TTC549 (cell line): ENCODE results near the gene PTPRN2.
"Not testable (repeated sequence)": the region's sequence is repeated elsewhere in the genome, so short reads cannot be mapped to it uniquely, and the experiment has no call there.

Experiments
- FAIRE-seq: peaks from 2 replicates; lab custom pipeline; 2012; peaks lifted over from hg19 to GRCh38; lab: Jason Lieb, UNC

The PTPRN2 gene

DNA sequence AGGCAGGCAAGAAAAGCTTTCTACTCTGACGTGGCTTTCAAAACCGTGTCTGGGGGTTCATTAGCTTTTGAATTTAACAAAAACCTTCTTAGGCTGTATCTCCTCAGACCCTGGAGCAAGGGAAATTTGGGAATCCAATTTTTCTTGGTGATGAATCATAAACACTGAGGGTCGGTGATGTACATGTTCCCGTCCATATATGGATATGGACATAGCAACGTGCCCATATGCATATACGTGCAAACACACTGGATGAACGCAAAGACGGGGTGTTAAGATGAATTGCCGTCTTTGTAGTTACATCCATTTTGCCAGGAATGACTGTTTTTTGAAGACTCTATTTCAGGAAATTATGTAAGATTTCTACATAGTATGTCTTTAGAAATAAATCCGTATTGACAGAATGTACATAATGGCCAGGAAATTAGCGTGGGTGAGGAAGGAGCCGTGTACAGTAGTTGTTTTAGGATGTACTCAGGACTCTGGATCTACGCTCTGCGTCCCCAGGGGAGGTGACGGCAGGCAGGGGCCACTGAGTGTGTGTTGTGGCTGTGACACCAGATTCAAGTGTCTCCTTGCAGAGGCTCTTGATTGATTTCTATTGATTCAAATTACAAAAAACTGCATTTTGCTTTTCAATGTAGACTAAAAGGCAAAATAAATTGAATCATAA, 1012.6 kb downstream of the PTPRN2 start:
- no peak for FAIRE-seq

DNA sequence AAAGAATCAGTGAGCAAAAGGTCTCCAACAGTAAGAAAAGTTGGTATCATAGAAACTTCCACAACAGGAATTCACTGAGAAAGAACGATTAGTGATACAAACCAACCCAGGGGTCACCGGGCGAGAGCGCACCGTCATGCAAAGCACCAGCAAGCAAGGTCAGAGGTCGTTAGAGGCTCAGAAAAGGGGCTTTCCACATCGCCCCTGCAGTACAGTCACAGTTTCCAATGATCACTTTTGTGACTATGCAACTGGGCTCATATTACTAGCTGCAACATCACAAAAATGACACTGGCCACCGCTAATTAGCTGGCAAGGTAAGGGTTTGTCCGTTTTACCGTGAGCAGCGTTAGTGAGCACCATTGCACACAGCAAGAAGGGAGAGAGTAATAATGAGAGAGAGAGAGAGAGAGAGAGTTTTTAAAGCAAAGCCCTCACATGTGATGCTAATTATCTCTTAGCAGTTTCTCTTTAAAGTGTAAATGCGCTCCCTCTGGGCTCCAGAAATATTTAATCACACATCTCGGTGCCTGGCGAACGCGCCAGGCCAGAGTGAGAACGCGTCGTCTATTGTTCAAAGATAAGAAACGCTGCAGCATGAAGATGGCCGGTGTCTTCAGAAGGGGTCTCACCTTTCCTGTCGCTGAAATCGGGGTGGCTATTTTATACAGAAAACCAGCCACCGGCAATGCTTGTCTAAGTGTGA, 1013.4 kb downstream of the PTPRN2 start:
- FAIRE-seq, result no peak

DNA sequence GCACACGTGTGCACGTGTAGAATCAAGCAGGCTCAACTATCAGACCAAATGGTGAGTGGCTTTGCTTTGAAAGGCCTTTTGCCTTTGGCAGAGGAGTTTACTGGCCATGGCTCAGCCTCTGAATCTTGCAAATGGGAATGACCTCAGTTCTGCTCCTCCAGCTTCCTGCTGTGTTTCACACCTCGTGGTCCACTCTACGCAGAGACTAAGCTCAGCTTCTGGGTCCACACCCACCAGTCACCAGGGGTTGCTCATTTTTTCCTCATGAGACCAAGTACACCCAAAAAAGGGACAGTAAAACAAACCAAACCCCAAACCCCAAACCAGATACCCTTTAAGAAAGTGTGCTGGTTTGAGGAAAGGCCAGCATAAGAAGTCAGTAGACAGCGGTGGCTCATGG, 1014.4 kb downstream of the PTPRN2 start:
- FAIRE-seq, result no peak

DNA sequence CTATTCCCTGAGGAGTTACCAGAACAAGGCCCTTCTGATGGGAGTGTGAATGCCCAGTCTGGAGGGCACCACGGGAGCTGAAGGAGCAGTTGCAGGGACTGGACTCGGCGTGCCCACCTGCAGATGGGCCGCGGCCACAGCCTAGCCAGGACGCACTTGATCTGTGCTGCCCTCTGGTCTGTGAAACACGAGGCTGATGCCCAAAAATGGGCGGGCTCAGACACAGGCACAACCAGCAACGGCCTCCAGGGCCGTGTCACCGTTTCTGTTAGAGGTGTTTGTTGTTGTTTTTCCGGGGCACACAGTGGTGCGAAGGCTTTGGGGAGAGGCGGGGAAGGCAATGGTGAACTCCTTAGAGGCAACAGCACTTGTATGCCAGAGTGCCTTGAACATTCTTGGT, 1015.0 kb downstream of the PTPRN2 start:
- FAIRE-seq, result no peak

DNA sequence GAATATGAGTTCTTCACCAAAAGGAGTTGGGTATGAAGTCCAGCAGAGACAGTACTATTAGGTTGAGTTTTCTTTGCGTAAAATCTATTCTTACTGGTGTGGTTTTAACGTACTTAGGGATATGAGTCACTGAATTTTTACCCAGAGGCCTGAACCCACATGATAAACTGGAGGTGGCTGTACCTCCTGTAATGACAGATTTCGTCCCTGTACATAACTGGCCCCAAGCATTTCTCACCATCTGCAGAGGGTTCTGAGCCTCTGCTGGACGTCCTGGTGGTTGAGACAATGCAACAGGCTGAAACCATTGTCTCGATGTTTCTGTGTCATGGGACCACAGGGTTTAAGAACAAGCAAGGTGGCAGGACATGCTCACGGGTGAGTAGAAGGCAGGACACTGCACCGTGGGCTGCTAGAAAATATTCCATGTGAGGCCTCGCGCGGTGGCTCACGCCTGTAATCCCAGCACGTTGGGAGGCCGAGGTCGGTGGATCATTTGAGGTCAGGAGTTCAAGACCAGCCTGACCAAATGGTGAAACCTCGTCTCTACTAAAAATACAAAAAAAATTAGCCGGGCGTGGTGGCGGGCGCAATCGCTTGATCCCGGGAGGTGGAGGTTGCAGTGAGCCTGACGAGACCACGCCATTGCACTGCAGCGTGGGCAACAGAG, 1017.0 kb downstream of the PTPRN2 start:
- FAIRE-seq, result no peak

DNA sequence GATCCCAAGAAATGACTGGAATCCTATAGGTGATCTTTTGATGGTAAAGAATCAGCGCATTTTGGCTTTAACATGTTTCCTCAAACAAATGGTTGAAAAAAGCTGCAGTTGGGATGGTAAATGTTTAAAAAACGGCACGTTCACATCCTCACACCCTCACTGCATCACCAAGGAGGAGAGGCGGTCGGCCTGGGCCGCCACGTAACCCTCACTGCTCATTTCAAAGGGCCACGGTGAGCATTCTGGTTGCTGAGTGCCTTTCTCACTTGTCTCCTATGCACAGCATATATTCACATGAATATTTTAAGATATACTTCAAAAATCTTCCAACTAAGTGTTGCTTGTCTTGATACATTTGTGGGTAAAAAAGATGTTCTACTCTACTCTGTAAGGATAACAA, 1017.7 kb downstream of the PTPRN2 start:
- no peak for FAIRE-seq

DNA sequence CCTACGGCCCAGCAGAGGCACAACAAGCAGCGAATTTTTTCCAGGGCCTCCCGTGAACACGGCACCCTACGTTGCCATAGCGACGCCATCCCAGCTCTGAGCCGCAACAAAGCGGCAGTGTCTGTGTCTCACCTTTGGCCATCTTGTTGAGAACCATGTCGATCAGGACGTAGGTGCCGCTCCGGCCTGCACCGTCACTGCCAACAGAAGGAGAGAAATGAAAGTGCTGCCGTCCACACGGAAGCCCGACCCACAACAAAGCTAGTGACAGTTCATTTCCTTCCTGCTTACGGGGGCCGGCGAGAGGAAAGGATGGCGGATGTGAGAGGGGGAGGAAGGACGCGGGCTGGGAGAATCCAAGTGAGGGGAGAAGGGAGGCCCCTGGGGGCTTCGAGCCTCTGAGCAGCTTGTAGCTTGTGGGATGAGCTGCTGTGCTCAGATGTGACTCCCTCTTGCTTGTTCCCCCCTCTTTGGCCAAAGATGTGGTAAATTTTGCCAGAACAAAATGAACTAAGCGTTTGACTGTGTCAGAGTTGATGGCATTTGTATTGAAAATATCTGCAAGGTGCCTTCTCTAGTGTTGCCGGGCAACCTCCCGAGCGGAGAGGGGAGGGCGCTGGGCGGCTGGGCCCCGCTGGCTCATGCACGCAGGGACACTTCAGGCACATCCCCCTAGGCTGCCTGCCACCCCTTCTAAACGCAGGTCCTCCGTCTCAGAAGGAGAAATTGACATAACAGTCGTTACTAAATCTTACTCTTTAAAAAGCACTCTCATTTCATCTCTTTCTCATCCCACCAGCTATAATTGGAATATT, 1018.6 kb downstream of the PTPRN2 start:
- no peak for FAIRE-seq

DNA sequence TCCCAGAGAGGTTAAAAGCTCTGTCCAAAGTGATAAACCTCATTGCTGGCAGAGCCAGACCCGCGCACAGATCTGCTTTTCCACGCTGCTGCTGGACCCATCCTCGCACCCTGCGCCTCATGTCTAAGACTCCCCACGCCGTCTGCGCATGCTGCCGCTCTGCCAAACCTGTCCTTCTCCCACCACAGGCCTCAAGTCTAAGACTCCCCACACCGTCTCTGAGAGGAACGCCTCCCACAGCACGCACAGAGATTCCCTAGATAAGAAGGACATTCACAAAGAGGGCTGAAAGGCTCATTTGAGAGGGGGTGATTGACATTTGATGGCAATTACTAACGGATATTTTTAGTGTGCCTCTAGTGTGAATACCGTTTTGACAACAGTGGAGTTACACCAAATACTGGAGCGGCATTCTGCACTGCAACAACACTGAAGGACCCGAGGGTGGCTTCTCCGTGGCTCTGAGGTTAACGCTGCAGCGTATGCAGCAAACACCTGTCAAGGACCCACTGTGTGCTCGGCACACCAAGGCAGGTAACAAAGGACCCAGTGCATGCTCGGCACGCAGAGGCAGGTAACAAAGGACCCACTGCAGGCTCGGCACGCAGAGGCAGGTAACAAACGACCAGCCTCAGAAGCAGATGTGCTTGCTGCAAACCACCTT, 1019.4 kb downstream of the PTPRN2 start:
- no peak for FAIRE-seq

DNA sequence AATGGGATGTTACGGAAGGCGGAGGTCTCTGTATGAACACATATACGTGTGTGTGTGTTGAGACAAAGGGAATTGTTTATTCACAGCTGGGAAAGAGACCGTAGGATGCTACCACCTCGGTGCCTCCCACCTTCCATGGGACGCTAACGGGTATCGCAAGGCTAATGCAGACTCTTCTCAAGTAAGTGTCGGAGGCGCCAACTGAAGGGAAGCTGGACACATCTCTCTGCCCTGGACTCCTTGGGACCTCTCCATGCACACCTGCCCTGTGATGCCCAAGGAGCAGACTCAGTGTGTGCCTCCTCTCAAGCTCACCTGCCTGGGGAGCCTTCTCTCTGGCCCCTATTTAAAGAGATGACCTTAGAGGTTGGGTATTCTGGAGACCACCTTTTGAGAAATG, 1020.0 kb downstream of the PTPRN2 start:
- no peak for FAIRE-seq

DNA sequence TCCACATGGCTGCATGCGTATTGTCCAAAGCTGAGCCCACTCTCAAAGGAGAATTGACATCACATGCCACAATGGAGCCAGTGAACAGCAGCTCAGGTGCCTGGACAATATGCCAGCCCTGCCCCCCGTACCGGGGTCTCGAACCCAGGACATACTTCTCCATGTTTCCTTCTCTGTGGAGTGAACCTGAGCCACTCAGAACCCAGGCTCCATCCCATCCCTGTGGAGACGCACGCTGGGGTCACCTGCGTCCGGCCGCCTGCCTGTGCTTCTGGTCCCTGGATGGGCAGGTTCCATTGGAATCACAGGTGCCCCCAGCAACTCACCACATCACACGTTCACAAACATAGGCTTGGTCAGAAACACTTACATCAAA, 1021.0 kb downstream of the PTPRN2 start:
- FAIRE-seq, result no peak

DNA sequence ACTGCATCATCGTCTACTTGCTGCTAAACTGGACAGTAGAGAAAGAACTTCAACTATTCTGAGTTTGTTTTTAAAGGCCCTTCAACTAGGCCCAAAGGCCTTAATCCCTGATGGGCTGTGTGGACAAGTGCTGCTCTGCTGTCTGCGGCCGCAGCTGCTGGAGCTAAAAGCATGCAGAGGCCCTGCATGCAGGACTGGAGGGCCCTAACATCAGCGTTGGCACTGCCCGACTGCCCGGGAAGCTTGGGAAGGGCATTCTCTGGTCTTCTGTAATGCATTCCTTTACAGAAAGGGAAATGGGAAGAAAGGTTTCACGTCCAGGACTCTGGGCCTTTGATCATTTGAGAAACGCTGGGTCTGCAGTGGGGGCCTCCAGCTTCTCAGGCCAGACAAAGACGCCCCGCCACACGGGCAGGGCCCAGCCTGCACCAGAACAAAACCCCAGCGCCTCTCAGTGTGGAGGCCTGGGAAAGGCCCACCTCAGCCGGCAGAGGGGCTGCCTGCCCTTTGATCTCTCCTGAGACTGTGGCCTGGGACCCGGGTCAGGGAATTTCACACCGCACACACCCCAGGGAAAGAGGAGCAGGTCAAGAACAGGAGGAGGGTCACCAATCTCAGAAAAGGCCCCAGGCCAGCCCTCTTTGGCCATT, 1021.5 kb downstream of the PTPRN2 start:
- FAIRE-seq, result no peak

DNA sequence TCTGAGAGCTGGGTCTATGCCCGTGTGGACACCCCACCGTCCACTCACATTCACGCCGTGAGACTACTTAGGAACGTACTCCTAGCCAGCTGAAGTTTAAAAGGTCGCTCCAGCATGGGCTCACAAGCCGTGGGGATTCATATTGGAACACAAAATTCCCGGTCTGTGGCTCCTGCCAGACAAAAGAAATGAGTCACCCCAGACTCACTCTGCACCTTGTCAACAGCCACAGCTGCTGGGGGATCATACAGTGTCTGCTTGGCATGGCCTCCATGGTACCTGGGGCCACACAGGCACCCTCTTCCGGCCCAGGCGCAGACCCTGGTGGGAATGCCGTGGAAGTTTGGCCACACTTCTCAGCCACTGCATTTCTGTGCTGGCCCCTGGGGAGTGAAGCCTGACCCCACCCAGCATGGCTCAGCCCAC, 1022.4 kb downstream of the PTPRN2 start:
- no peak for FAIRE-seq

DNA sequence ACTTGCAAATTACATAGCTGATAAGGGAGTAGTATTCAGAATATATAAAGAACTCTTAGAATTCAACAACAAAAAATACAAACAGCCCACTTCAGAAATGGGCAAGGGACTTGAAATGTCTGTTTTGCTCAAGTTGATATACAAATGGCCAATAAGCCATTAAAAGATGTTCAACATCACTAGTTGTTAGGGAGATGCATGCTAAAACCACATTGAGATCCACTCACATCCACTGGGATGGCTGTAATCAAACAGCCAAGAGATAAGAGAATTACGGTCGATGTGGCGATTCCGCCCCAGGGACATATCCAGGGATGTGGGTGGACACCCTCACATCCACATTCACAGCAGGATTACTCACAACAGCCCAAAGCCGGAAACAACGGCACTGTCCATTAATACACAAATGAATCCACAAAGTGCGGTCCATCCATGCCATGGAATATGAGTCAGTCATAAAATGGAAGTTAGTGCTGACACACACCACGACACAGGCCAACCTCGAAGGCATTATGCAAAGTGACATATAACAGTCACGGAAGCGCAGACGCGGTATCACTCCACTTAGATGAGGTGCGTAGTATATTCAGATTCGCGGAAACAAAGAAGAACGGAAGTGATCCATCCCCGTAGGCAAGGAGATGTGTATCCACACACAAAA, 1023.0 kb downstream of the PTPRN2 start:
- no peak for FAIRE-seq

DNA sequence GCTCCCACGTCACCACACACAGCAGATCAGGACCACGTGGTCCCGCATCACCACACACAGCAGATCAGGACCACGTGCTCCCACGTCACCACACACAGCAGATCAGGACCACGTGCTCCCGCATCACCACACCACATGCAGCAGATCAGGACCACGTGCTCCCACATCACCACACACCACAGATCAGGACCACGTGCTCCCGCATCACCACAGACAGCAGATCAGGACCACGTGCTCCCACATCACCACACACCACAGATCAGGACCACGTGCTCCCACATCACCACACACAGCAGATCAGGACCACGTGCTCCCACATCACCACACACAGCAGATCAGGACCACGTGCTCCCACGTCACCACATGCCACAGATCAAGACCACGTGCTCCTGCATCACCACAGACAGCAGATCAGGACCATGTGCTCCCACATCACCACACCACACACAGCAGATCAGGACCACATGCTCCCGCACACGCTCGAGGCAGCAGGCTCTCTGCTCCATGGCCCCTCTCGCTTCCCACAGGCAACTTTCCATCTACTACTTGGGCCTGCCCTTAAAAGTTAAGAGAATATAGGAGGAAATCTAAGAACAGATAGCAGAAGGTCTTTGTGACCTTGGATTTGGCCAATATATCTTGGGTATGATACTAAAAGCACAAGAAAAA, 1024.0 kb downstream of the PTPRN2 start:
- FAIRE-seq, result not testable (repeated sequence)

DNA sequence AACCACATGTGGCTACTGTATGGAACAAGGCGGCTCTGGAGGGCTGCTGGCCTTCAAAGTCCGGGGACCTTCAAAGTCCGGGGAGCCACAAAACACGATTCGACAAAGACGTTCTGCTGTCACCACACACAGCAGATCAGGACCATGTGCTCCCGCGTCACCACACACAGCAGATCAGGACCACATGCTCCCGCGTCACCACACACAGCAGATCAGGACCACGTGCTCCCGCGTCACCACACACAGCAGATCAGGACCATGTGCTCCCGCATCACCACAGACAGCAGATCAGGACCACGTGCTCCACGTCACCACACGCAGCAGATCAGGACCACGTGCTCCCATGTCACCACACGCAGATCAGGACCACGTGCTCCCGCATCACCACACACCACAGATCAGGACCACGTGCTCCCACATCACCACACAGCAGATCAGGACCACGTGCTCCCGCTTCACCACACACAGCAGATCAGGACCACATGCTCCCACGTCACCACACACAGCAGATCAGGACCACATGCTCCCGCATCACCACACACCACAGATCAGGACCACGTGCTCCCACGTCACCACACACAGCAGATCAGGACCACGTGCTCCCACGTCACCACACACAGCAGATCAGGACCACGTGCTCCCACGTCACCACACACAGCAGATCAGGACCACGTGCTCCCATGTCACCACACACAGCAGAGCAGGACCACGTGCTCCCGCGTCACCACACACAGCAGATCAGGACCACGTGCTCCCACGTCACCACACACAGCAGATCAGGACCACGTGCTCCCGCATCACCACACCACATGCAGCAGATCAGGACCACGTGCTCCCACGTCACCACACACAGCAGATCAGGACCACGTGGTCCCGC, 1024.9 kb downstream of the PTPRN2 start:
- FAIRE-seq, result not testable (repeated sequence)

DNA sequence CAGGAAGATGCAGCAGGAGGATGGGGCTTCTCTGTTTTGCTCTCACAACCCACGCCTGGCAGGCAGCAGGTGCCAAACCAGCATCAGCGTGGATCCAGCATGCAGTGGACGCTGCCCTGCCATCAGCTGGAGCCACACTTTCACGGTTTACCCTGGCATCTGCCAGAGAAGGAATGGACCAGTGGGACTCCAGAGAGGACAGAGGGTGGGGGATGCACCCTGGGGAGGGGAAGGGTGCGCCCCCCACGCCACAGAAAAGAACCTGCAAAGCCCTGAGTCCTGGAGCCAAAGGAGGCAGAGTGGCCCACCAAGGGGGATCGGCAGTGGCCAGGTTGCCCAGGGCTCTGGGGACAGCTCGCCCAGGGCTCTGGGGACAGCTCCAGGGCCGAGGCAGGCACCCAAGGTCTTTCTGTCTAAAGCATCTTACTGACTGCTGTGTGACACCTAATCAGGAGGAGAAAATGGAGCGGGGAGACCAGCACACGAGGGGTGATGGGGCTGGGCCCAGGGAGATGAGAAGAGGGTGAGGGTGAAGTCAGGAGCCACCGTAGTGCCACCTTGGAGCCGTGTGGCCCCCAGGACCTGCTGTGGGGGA, 1025.7 kb downstream of the PTPRN2 start:
- no peak for FAIRE-seq

DNA sequence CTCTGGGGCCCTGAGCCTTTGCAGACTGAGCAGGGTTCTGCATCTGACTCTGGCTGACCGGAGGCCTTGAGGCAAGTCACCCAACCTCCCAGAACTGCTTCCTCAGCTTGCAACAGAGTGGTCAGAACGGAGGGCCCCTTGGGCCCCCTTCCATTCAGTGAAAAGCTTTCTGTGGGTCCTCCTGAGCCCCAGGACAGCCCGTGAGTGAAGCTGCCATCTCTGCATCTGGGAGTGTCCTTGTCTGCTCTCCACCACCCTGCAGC, 1026.2 kb downstream of the PTPRN2 start:
- FAIRE-seq, result no peak

DNA sequence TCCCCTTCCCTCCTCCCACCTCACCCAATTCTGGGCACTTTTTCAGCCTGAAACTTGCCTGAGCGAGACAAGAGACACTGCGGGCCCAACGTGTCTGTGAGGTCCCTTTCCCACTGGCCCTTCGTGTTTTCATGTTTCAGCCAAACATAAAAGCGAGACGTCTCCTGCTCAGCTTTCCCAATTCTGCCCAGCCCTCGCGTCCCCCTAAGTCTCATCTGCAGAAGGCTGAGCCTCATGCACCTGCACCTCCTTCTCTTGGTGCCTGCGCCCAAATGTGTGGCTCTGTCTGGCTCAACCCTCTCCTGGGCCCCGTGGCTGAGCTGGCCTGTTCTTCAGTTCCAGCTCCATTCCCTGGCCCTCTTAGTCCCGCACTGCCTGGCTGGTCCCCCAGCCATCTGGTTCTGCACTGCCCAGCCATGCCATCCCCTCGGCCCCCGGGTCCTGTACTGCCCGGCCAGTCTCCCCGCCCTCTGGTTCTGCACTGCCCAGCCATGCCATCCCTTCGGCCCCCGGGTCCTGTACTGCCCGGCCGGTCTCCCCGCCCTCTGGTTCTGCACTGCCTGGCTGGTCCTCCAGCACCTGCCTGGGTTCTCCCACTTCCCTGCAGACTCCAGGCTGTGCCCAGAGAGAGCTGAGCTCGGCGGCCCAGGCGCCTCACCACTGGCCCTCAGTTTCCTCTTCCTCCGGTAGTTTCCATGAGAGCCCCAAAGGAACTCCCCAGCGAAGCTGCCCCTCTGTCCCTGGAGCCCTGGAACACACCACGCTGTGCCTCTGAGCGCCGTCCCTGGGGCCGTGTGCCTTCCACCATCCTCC, 1026.7 kb downstream of the PTPRN2 start:
- FAIRE-seq, result no peak

DNA sequence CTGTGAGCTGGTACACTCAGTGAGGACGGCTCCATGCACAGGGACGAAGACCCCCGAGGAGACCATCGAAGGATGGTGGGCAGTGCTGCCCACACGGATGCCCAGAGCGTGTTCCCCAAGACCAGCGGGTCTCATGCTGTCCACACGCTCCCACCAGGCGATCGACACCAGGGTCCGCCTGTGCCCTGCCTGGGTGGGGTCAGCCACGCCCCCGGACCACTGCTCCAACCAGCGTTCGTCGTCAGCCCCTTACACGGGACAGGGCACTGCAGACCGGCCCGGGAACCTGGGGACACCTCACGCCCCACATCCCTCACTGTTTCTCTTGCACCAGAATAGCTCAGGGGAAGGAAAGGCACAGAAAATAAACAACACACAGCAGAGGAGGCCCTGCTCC, 1027.4 kb downstream of the PTPRN2 start:
- FAIRE-seq, result no peak
